ENCODE data around the gene PARD3.

Gene PARD3

DNA sequence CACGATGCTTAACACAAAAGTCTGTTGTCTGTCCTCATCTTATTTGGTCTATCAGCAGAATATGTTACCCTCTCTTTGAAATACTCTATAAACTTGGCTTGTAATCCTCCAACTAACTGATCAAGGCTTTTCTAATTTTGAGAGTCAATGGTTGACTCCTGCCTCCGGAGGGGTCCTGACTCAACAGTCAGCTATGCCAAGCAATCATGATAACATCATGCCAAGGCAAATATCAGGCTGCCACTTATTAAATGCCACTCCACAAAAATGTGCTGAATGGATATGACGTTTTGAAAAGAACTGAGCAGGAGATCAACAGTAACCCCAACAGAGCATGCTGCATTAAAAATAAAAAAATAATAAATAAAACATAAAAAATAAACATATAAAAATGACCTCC lies 116.1 kb downstream of the PARD3 start:
- no peaks in the 10 kb centered on the region for H3K27me3 ChIP-seq (ENCODE audit: control insufficient read depth in 1 of 2, insufficient read depth in 2 of 2, low read length in 2 of 2)
- H3K9ac ChIP-seq (ENCODE audit: low read length): no peak overlapping the region
- no peaks in the 10 kb centered on the region for H3K9me3 ChIP-seq (ENCODE audit: low read length)
- no peak overlapping the region for H3K4me3 ChIP-seq (ENCODE audit: low read depth in 1 of 2, low read length in 2 of 2)
- no peak overlapping the region for H3K27ac ChIP-seq (ENCODE audit: low read depth, low read length)
- H3K4me1 ChIP-seq (ENCODE audit: insufficient read depth, low read length): peaks cover 37% of the 10 kb centered on the region
- H3K36me3 ChIP-seq (ENCODE audit: insufficient read depth, low read length): no peaks in the 10 kb centered on the region

DNA sequence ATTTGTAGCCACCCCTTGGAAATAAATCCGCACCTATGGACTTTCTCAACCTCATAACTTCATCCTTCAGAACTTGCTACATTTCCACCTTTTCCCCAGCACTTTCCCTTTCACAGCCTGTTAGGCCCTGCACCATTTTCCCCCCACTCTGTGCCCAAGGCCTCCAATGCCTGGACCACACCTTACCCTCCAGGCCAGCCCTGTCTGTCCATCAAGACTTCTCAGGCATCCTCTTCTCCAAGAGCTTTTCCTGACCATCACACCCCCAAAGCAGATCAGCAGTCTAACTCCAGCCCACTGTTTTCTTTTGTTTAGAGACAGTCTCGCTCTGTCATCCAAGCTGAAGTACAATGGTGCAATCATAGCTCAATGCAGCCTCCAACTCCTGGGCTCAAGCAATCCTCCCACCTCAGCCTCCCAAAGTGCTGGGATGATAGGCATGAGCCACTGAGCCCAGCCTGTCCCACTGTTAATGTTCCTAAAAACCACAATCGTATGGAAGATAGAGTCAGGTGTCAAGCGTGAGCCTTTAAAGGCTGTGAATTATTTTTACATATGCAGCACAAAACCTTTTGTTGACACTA lies 116.8 kb downstream of the PARD3 start:
- no peak overlapping the region for H3K4me3 ChIP-seq (ENCODE audit: low read depth in 1 of 2, low read length in 2 of 2)
- no peak overlapping the region for H3K9ac ChIP-seq (ENCODE audit: low read length)
- peaks cover 31% of the 10 kb centered on the region for H3K4me1 ChIP-seq (ENCODE audit: insufficient read depth, low read length)
- no peak overlapping the region for H3K27ac ChIP-seq (ENCODE audit: low read depth, low read length)
- no peaks in the 10 kb centered on the region for H3K27me3 ChIP-seq (ENCODE audit: control insufficient read depth in 1 of 2, insufficient read depth in 2 of 2, low read length in 2 of 2)
- H3K9me3 ChIP-seq (ENCODE audit: low read length): no peaks in the 10 kb centered on the region
- H3K36me3 ChIP-seq (ENCODE audit: insufficient read depth, low read length): no peaks in the 10 kb centered on the region

DNA sequence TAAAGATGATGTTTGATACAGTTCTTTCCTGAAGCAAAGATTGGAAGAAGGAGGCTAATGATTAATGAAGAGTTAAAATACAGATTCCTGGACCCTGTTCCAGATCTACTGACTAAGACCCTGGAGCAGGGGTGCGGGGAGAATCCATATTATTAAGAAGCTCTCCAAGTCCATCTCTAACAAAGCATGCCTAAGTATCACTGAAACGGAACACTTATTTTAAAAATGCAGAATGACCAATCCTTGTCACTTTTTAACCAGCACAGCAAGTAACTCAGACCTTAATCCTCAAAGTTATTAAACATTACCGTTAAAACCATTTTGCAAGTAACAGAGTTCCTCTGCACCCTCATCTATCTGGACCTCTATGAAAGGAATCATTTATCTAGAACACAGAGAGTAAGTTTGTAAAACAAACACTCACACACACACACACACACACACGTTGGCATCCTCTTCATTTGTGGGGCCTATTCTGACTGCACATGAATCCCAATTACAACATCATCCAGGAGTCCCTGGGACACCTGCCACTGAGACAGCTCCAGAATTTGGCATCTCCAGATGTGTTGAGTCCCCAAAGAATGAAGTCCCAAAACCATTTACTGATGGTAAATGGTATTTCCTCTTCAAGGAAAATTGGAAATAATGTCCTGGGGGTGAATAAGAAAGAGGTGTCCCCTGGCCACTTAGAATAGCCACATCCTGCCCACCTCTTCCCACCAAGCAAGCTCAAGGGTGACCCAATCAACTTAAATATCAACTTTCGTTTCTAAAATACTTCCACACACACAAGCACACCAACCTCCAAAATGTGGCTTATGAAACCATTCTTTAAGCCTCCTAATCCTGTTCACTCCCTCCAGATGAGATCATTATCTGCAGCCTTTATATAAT lies 117.5 kb downstream of the PARD3 start:
- no peaks in the 10 kb centered on the region for H3K36me3 ChIP-seq (ENCODE audit: insufficient read depth, low read length)
- H3K27me3 ChIP-seq (ENCODE audit: control insufficient read depth in 1 of 2, insufficient read depth in 2 of 2, low read length in 2 of 2): no peaks in the 10 kb centered on the region
- no peaks in the 10 kb centered on the region for H3K9me3 ChIP-seq (ENCODE audit: low read length)
- no peak overlapping the region for H3K27ac ChIP-seq (ENCODE audit: low read depth, low read length)
- H3K9ac ChIP-seq (ENCODE audit: low read length): no peak overlapping the region
- peaks cover 23% of the 10 kb centered on the region for H3K4me1 ChIP-seq (ENCODE audit: insufficient read depth, low read length)
- H3K4me3 ChIP-seq (ENCODE audit: low read depth in 1 of 2, low read length in 2 of 2): no peak overlapping the region

DNA sequence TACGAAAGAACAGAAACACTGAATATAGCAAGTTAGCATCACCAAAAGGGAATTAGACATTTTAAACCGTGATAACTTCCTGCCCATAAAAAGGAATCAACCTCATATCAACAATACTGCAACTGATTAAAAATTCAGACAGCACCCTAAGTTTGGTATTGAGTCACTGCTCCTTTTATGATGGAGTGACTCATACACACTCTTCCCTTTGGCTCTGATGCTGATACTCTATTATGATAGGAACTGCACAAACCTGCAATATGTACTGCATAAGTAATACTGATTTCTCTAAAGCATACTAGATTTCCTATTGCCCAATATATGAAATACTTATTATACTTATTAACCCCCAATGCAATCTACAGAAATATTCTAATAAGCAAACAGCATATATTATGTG lies 118.7 kb downstream of the PARD3 start:
- H3K4me3 ChIP-seq (ENCODE audit: low read depth in 1 of 2, low read length in 2 of 2): no peak overlapping the region
- peaks cover 19% of the 10 kb centered on the region for H3K4me1 ChIP-seq (ENCODE audit: insufficient read depth, low read length)
- no peaks in the 10 kb centered on the region for H3K36me3 ChIP-seq (ENCODE audit: insufficient read depth, low read length)
- H3K27ac ChIP-seq (ENCODE audit: low read depth, low read length): no peak overlapping the region
- no peaks in the 10 kb centered on the region for H3K9me3 ChIP-seq (ENCODE audit: low read length)
- no peaks in the 10 kb centered on the region for H3K27me3 ChIP-seq (ENCODE audit: control insufficient read depth in 1 of 2, insufficient read depth in 2 of 2, low read length in 2 of 2)
- no peak overlapping the region for H3K9ac ChIP-seq (ENCODE audit: low read length)

DNA sequence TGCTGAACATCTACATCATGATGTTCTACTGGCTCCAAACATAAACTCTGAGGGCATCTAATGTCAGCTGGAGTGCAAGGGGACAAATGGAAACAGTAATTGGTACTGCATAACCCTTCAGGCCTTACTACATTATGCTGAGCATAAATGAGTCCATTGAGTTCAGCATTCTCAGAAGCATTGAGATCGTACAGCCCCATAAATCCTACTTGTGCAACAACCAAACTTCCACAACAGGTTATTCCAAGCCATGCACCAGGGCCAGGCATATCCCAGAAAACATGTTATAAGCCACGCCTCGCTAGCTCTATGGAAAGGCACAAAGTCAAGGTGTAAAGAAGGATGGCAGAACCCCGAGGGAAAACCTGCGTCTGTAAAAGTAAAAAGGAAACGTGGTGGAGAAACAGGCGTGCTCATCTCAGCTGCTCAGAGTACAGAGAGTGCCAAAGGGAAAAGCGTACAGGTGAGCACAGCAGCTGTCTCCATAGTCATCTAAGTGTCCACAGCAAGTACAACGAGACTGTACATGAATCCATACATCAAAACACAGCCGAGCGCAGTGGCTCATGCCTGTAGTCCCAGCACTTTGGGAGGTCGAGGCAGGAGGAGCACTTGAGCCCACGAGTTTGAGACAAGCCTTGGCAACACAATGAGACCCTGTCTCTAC lies 124.6 kb downstream of the PARD3 start:
- H3K36me3 ChIP-seq (ENCODE audit: insufficient read depth, low read length): no peaks in the 10 kb centered on the region
- no peak overlapping the region for H3K27ac ChIP-seq (ENCODE audit: low read depth, low read length)
- H3K4me1 ChIP-seq (ENCODE audit: insufficient read depth, low read length): peaks cover 13% of the 10 kb centered on the region
- no peaks in the 10 kb centered on the region for H3K9me3 ChIP-seq (ENCODE audit: low read length)
- H3K27me3 ChIP-seq (ENCODE audit: control insufficient read depth in 1 of 2, insufficient read depth in 2 of 2, low read length in 2 of 2): no peaks in the 10 kb centered on the region
- H3K9ac ChIP-seq (ENCODE audit: low read length): no peak overlapping the region
- H3K4me3 ChIP-seq (ENCODE audit: low read depth in 1 of 2, low read length in 2 of 2): no peak overlapping the region

DNA sequence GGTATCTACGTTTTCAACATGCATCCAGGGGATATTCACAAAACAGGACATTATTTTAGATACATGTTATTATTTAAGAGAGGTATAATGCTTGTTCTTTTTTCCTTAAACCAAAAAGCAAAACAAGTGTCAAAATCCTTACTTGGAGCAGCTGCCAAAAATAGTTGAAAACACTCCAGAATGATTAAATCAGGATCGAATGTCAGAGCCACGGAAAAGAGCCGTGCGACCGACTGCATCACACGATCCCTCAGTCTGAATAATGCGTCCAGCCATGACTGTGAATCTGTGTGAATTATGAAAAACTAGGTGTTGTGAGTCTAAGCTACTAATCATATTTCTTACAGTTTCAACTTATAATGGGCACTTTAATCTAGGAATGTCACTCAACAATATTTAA lies 126.0 kb downstream of the PARD3 start:
- Histone ChIP-seq H3K36me3 (ENCODE audit: insufficient read depth, low read length) (no peaks in the 10 kb centered on the region), H3K9ac (ENCODE audit: low read length) (no peak overlapping the region), H3K27ac (ENCODE audit: low read depth, low read length) (no peak overlapping the region), H3K27me3 (ENCODE audit: control insufficient read depth in 1 of 2, insufficient read depth in 2 of 2, low read length in 2 of 2) (no peaks in the 10 kb centered on the region), H3K9me3 (ENCODE audit: low read length) (no peaks in the 10 kb centered on the region), H3K4me1 (ENCODE audit: insufficient read depth, low read length) (peaks cover 13% of the 10 kb centered on the region), H3K4me3 (ENCODE audit: low read depth in 1 of 2, low read length in 2 of 2) (no peak overlapping the region)

DNA sequence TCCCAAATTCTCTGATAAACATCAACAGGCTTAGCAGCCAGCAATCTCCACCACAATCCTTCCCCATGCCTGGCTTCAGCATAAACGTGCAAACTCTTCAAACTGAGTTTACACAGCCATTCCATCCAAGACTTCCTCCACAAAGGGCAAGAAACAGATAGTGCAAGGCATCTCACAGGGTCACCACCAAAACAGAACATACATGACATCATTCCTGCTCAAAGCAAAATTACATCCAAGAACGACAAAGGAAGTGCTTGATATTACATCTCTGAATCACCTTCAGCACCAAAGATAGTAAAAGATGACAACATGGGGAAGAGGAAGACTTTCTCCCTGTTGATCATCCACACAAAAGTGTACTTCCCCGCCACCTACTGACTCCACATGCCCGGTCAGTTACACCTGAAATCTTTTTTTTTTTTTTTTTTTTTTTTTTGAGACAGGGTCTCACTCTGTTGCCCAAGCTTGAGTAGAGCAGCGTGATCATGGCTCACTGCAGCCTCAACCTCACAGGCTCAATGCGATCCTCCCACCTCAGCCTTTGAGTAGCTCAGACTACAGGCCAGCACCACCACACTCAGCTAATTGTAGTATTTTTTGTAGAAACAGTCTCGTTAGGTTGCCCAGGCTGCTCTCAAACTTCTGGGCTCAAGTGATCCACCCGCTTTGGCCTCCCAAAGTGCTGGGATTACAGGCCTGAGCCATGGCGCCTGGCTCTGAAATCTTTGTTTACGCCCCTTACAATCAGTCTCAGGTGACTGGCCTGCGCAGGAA lies 127.5 kb downstream of the PARD3 start:
- Histone ChIP-seq H3K4me1 (ENCODE audit: insufficient read depth, low read length) (peaks cover 13% of the 10 kb centered on the region), H3K4me3 (ENCODE audit: low read depth in 1 of 2, low read length in 2 of 2) (no peak overlapping the region), H3K9me3 (ENCODE audit: low read length) (no peaks in the 10 kb centered on the region), H3K27me3 (ENCODE audit: control insufficient read depth in 1 of 2, insufficient read depth in 2 of 2, low read length in 2 of 2) (no peaks in the 10 kb centered on the region), H3K27ac (ENCODE audit: low read depth, low read length) (no peak overlapping the region), H3K36me3 (ENCODE audit: insufficient read depth, low read length) (no peaks in the 10 kb centered on the region), H3K9ac (ENCODE audit: low read length) (no peak overlapping the region)

DNA sequence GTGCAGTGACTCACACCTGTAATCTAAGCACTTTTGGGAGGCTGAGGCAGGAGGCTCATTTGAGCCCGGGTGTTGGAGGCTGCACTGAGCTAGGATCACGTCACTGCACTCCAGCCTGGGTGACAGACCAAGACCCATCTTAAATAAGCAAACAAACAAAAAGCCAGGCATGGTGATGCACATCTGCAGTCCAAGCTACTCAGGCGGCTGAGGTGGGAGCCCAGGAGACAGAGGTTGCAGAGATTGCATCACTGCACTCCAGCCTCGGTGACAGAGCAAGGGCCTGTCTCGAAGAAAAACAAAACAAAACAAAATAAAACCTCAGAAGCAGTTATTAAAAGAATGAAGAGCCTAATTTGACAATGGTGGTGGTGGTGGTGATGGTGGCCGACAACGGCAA lies 132.5 kb downstream of the PARD3 start:
- H3K4me1 ChIP-seq (ENCODE audit: insufficient read depth, low read length): peaks cover 4% of the 10 kb centered on the region
- H3K27me3 ChIP-seq (ENCODE audit: control insufficient read depth in 1 of 2, insufficient read depth in 2 of 2, low read length in 2 of 2): no peaks in the 10 kb centered on the region
- H3K9me3 ChIP-seq (ENCODE audit: low read length): no peaks in the 10 kb centered on the region
- H3K4me3 ChIP-seq (ENCODE audit: low read depth in 1 of 2, low read length in 2 of 2): no peak overlapping the region
- no peak overlapping the region for H3K9ac ChIP-seq (ENCODE audit: low read length)
- H3K36me3 ChIP-seq (ENCODE audit: insufficient read depth, low read length): no peaks in the 10 kb centered on the region
- H3K27ac ChIP-seq (ENCODE audit: low read depth, low read length): no peak overlapping the region

DNA sequence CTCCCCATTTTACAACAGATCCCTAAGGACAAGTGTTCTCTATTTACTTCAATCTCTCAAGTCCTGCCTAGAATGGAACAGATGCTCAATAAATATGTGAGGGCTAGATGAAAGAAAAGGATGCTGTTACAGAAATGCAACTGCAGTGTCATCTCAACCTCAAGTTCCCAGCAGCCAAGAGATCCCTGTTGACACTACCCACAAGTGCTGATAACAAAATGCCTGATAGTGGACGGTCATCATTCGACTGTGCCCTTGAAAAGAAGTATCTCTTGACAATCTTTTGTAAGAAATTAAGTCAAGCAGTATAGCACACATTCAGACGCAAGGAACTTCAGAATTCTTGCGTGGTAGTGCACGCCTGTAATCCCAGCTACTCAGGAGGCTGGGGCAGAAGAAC lies 133.2 kb downstream of the PARD3 start:
- H3K4me3 ChIP-seq (ENCODE audit: low read depth in 1 of 2, low read length in 2 of 2): no peak overlapping the region
- no peak overlapping the region for H3K9ac ChIP-seq (ENCODE audit: low read length)
- no peak overlapping the region for H3K27ac ChIP-seq (ENCODE audit: low read depth, low read length)
- no peaks in the 10 kb centered on the region for H3K27me3 ChIP-seq (ENCODE audit: control insufficient read depth in 1 of 2, insufficient read depth in 2 of 2, low read length in 2 of 2)
- H3K4me1 ChIP-seq (ENCODE audit: insufficient read depth, low read length): no peaks in the 10 kb centered on the region
- H3K9me3 ChIP-seq (ENCODE audit: low read length): no peaks in the 10 kb centered on the region
- no peaks in the 10 kb centered on the region for H3K36me3 ChIP-seq (ENCODE audit: insufficient read depth, low read length)

DNA sequence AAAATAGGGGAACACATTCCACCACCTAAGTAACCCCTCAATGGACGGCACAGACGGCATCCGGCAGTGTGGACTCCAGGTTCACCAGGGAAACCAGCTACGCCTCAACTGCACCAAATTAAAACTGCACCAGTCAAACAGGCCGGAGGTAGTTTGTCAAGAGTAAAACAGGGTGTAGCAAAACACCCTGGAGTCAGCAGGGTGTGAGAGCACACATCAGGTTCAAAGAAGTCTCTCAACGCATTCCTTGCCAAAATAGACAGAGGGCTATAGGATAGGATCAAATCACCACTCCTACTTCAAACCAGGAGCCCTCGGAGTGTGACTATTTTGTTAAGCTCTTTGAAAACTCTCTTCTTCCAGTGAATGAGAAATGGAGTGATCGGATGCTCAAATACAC lies 135.9 kb downstream of the PARD3 start:
- no peaks in the 10 kb centered on the region for H3K27me3 ChIP-seq (ENCODE audit: control insufficient read depth in 1 of 2, insufficient read depth in 2 of 2, low read length in 2 of 2)
- no peaks in the 10 kb centered on the region for H3K4me1 ChIP-seq (ENCODE audit: insufficient read depth, low read length)
- H3K27ac ChIP-seq (ENCODE audit: low read depth, low read length): no peak overlapping the region
- no peak overlapping the region for H3K4me3 ChIP-seq (ENCODE audit: low read depth in 1 of 2, low read length in 2 of 2)
- H3K36me3 ChIP-seq (ENCODE audit: insufficient read depth, low read length): no peaks in the 10 kb centered on the region
- no peak overlapping the region for H3K9ac ChIP-seq (ENCODE audit: low read length)
- no peaks in the 10 kb centered on the region for H3K9me3 ChIP-seq (ENCODE audit: low read length)

DNA sequence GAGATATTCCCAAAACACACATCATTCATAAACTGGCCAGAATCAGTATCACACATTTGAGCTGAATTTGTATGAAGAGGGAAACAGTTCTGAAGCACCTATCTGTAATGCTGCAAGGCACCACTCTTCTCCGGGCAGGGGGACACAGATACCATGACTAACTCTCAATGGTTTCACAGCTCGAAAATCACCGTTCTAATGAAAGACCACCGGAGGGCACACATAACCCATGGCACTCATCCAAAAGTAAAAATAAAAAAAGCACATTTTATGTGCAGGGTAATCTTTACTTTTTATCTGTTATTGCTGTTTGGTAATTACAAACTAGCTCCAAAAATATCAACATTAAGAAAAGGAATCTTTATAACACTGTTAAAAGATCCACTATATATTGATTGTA lies 137.5 kb downstream of the PARD3 start:
- Histone ChIP-seq H3K27me3 (ENCODE audit: control insufficient read depth in 1 of 2, insufficient read depth in 2 of 2, low read length in 2 of 2) (no peaks in the 10 kb centered on the region), H3K9me3 (ENCODE audit: low read length) (no peaks in the 10 kb centered on the region), H3K9ac (ENCODE audit: low read length) (no peak overlapping the region), H3K4me1 (ENCODE audit: insufficient read depth, low read length) (no peaks in the 10 kb centered on the region), H3K27ac (ENCODE audit: low read depth, low read length) (no peak overlapping the region), H3K36me3 (ENCODE audit: insufficient read depth, low read length) (no peaks in the 10 kb centered on the region), H3K4me3 (ENCODE audit: low read depth in 1 of 2, low read length in 2 of 2) (no peak overlapping the region)

Measured in muscle layer of colon (tissue), 2 donors.